ENCODE measurements around the gene ERMARD.

ERMARD gene

GRCh38 chr6:169710009-169710408, 41.4 kb upstream of the ERMARD start:
- no peak for TF ChIP-seq CTCF (conservative IDR thresholded peaks at IDR 0.05; ENCODE audit: low read depth)
- no peak for DNase-seq (ENCODE audit: low spot score)
- ChIA-PET POLR2A (ENCODE audit: low non-redundant PET) (no interaction called here), CTCF (interaction anchor here (0.9 kb wide), 1 partner anchor 55 kb away, joined by 3 read pairs; no protein-coding TSS in a partner anchor)
- no peak overlapping the region for H3K27ac ChIP-seq

GRCh38 chr6:169714178-169714577, 37.2 kb upstream of the ERMARD start:
- DNase-seq (ENCODE audit: low spot score): no peak
- POLR2A ChIA-PET (ENCODE audit: low non-redundant PET): no interaction called here
- CTCF ChIA-PET: no interaction called here
- no peak for TF ChIP-seq CTCF (conservative IDR thresholded peaks at IDR 0.05; ENCODE audit: low read depth)
- H3K27ac ChIP-seq: no peak overlapping the region

- ChIA-PET CTCF (no interaction called here), POLR2A (ENCODE audit: low non-redundant PET) (no interaction called here)
- TF ChIP-seq CTCF (conservative IDR thresholded peaks at IDR 0.05; ENCODE audit: low read depth): no peak
These were observed 36.8 kb upstream of the ERMARD start for GRCh38 chr6:169714595-169714994.

GRCh38 chr6:169719117-169719516, 32.3 kb upstream of the ERMARD start:
- H3K27ac ChIP-seq: no peak overlapping the region
- no peak for DNase-seq (ENCODE audit: low spot score)
- CTCF ChIA-PET: no interaction called here
- no peak for TF ChIP-seq CTCF (conservative IDR thresholded peaks at IDR 0.05; ENCODE audit: low read depth)
- POLR2A ChIA-PET (ENCODE audit: low non-redundant PET): no interaction called here

More at GRCh38 chr6:169714595-169714994, 36.8 kb upstream of the ERMARD start:
- no peak overlapping the region for H3K27ac ChIP-seq
- no peak for DNase-seq (ENCODE audit: low spot score)

GRCh38 chr6:169720207-169720855, 31.1 kb upstream of the ERMARD start:
- no peak overlapping the region for H3K27ac ChIP-seq
- DNase-seq (ENCODE audit: low spot score): no peak
- POLR2A ChIA-PET (ENCODE audit: low non-redundant PET): no interaction called here
- CTCF ChIA-PET: interaction anchor here (0.6 to 0.7 kb wide), 2 partner anchors 11 to 34 kb away, joined by 4 read pairs; no protein-coding TSS in a partner anchor
- no peak for TF ChIP-seq CTCF (conservative IDR thresholded peaks at IDR 0.05; ENCODE audit: low read depth)

- CTCF ChIA-PET: interaction anchor here (0.8 to 0.9 kb wide), 2 partner anchors 21 to 766 kb away, joined by 3 to 5 read pairs; partner anchors contain the start of genes C6orf120 and WDR27
- peak; percentile 71 for DNase-seq (ENCODE audit: low spot score)
- peak overlapping the region; percentile 83 for H3K27ac ChIP-seq
- TF ChIP-seq CTCF (conservative IDR thresholded peaks at IDR 0.05; ENCODE audit: low read depth): no peak
- POLR2A ChIA-PET (ENCODE audit: low non-redundant PET): no interaction called here
These were observed 28.8 kb upstream of the ERMARD start for GRCh38 chr6:169722362-169723199.

All from RWPE1 (cell line).